SK-N-MC (cell line): ENCODE data around the gene SMAD3.

Experiments
- EZH2 ChIP-seq: fragments of 200-600 bp; sonication (generic); IDR thresholded peaks from one replicate; pipeline ENCODE4 v1.6.1; 2017; ENCODE audit warnings: antibody characterized with exemption
- POLR2AphosphoS5 ChIP-seq: IDR thresholded peaks from 2 replicates; pipeline ENCODE4 v1.6.1; 2012; ENCODE audit warnings: mild to moderate bottlenecking, low read depth, low read length, borderline replicate concordance

GRCh38 chr15:67095912-67096311, 30.5 kb downstream of the SMAD3 start:
- TF ChIP-seq POLR2AphosphoS5, result no peak
- no peak for TF ChIP-seq EZH2
